HepG2 (cell line): ENCODE results near the gene TBX21. TPM values are rescaled to one million over a fixed set of nuclear protein-coding genes. Genes with fewer than 3 reads are reported as not detected.

ENCODE experiments used
- ARHGAP35 ChIP-seq: sonication (generic); formaldehyde crosslinking; IDR thresholded peaks from 2 replicates; pipeline ENCODE4 v1.9.0; 2022; ENCODE audit warnings: mild to moderate bottlenecking, inconsistent platforms, moderate library complexity, missing genetic modification reagents, borderline replicate concordance
- ATM ChIP-seq: fragments of 450-650 bp; IDR thresholded peaks from 2 replicates; pipeline ENCODE4 v1.7.1; 2017; ENCODE audit warnings: mild to moderate bottlenecking, borderline replicate concordance
- CHCHD3 ChIP-seq: sonication (generic); formaldehyde crosslinking; IDR thresholded peaks from 2 replicates; pipeline ENCODE4 v1.8.0; 2022; ENCODE audit warnings: mild to moderate bottlenecking, missing genetic modification reagents, moderate library complexity
- MAF1 ChIP-seq: sonication (generic); formaldehyde crosslinking; IDR thresholded peaks from 2 replicates; pipeline ENCODE4 v1.5.0; 2020; ENCODE audit warnings: missing genetic modification reagents, borderline replicate concordance
- PHB2 ChIP-seq: fragments of 450-650 bp; IDR thresholded peaks from 2 replicates; pipeline ENCODE4 v1.6.1; 2018; ENCODE audit not compliant: partially characterized antibody
- REXO4 ChIP-seq: sonication (generic); formaldehyde crosslinking; IDR thresholded peaks from 2 replicates; pipeline ENCODE4 v1.8.0; 2022; ENCODE audit warnings: missing genetic modification reagents, mild to moderate bottlenecking, borderline replicate concordance
- TOE1 ChIP-seq: sonication (generic); formaldehyde crosslinking; IDR thresholded peaks from 2 replicates; pipeline ENCODE4 v1.4.0; 2020; ENCODE audit warnings: mild to moderate bottlenecking, missing genetic modification reagents
- ZFP36 ChIP-seq: fragments of 150-350 bp; IDR thresholded peaks from 2 replicates; pipeline ENCODE4 v1.6.1; 2018; ENCODE audit warnings: borderline replicate concordance, low read length, low read depth; ENCODE audit not compliant: partially characterized antibody
- ZNF572 ChIP-seq: sonication (generic); formaldehyde crosslinking; IDR thresholded peaks from 2 replicates; pipeline ENCODE4 v1.5.1; 2020; ENCODE audit warnings: mild to moderate bottlenecking, missing genetic modification reagents
- ZNF644 ChIP-seq: IDR thresholded peaks from 2 replicates; pipeline ENCODE4 v1.6.1; 2016; ENCODE audit warnings: low read depth
- ZNF879 ChIP-seq: sonication (generic); formaldehyde crosslinking; IDR thresholded peaks from 2 replicates; pipeline ENCODE4 v1.8.1; 2023; ENCODE audit warnings: missing genetic modification reagents
- ZSCAN30 ChIP-seq: sonication (generic); formaldehyde crosslinking; IDR thresholded peaks from 2 replicates; pipeline ENCODE4 v1.5.0; 2020; ENCODE audit warnings: mild to moderate bottlenecking, missing genetic modification reagents
- ZSCAN31 ChIP-seq: sonication (generic); formaldehyde crosslinking; IDR thresholded peaks from 2 replicates; pipeline ENCODE4 v1.5.0; 2020; ENCODE audit warnings: low read depth, mild to moderate bottlenecking, missing genetic modification reagents
- polyA plus RNA-seq, 8 experiments: library from polyadenylated mRNA; depleted of rRNA in 3 of 8; stranded (reverse) in 7 of 8; unstranded in 1 of 8; fragments of >200 nt; fragmentation: Illumina TruSeq in 4 of 8; extraction: Trizol in 4 of 8; gene quantifications; 2 replicates each; pipeline versions ENCODE4 v1.2.1 to v1.2.3, GENCODE V29; 2011 to 2016; ENCODE audit warnings: low read depth in 4 of 8, missing spikeins in 1 of 8, mixed read lengths in 1 of 8; ENCODE audit not compliant: insufficient read depth in 1 of 8
- total RNA-seq, 5 experiments: library from RNA; depleted of rRNA; stranded (reverse); fragments of >200 nt; fragmentation: Illumina TruSeq; extraction: Trizol; gene quantifications; 2 replicates each; pipeline ENCODE4 v1.2.3, GENCODE V29; 2016; ENCODE audit warnings: low read depth in 1 of 5
- TF ChIP-seq, protein P1 (sequence below): sonication (generic); formaldehyde crosslinking; IDR thresholded peaks from 2 replicates; pipeline ENCODE4 v1.4.0; 2020; ENCODE audit warnings: missing genetic modification reagents, borderline replicate concordance
- TF ChIP-seq, protein P2 (sequence below), 2 experiments: sonication (generic) in 1 of 2; formaldehyde crosslinking in 1 of 2; IDR thresholded peaks; 2 replicates each; pipeline versions ENCODE4 v1.6.1 to v1.9.0; 2014 to 2022; ENCODE audit warnings: antibody characterized with exemption in 1 of 2, borderline replicate concordance in 1 of 2, inconsistent platforms in 1 of 2, low read depth in 1 of 2, missing genetic modification reagents in 1 of 2
- TF ChIP-seq, protein P3 (sequence below): IDR thresholded peaks from 2 replicates; pipeline ENCODE4 v1.6.1; 2016; ENCODE audit warnings: mild to moderate bottlenecking, missing biosample characterization, missing genetic modification reagents

Gene TBX21
- total and polyA plus RNA-seq, 2 of the 13 experiments (the other 11 are each of a cell fraction or from before 2014, with no cell fraction given), result not detected

DNA sequence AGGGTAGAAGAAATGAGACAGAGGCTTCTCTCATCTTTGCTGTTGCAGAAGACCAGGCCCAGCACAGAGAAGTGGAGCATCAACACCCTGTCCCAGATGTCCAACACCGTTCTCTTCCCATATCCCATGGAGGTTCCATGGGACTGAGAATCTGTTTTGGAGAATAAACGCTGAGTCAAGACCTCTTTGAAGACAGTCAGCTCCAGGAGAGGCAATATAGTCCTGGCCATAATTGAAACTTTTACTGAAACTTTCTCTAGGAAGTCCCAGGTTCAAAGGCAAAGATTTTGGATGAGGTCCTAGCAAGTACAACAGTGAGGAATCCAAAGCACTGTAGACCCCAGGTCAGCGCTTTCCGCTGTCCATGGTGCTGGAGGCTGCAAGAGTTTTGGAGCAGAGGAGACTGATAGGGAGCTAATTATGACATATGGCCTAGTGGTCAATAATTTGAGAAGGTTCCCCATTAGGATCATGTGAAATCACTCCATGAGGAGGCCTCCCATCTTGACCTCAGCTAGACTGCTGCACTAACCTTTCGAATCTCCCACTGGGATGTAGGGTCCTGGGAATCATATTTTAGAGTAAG, 52.6 kb downstream of the TBX21 start (continued):
- TF ChIP-seq, protein P1, sequence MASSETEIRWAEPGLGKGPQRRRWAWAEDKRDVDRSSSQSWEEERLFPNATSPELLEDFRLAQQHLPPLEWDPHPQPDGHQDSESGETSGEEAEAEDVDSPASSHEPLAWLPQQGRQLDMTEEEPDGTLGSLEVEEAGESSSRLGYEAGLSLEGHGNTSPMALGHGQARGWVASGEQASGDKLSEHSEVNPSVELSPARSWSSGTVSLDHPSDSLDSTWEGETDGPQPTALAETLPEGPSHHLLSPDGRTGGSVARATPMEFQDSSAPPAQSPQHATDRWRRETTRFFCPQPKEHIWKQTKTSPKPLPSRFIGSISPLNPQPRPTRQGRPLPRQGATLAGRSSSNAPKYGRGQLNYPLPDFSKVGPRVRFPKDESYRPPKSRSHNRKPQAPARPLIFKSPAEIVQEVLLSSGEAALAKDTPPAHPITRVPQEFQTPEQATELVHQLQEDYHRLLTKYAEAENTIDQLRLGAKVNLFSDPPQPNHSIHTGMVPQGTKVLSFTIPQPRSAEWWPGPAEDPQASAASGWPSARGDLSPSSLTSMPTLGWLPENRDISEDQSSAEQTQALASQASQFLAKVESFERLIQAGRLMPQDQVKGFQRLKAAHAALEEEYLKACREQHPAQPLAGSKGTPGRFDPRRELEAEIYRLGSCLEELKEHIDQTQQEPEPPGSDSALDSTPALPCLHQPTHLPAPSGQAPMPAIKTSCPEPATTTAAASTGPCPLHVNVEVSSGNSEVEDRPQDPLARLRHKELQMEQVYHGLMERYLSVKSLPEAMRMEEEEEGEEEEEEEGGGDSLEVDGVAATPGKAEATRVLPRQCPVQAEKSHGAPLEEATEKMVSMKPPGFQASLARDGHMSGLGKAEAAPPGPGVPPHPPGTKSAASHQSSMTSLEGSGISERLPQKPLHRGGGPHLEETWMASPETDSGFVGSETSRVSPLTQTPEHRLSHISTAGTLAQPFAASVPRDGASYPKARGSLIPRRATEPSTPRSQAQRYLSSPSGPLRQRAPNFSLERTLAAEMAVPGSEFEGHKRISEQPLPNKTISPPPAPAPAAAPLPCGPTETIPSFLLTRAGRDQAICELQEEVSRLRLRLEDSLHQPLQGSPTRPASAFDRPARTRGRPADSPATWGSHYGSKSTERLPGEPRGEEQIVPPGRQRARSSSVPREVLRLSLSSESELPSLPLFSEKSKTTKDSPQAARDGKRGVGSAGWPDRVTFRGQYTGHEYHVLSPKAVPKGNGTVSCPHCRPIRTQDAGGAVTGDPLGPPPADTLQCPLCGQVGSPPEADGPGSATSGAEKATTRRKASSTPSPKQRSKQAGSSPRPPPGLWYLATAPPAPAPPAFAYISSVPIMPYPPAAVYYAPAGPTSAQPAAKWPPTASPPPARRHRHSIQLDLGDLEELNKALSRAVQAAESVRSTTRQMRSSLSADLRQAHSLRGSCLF (CRISPR knock-in tag), result no peak
- peak; percentile 66; the same call in 1 of the 2 replicates for TF ChIP-seq ARHGAP35 (CRISPR knock-in tag)
- TF ChIP-seq, protein P2, sequence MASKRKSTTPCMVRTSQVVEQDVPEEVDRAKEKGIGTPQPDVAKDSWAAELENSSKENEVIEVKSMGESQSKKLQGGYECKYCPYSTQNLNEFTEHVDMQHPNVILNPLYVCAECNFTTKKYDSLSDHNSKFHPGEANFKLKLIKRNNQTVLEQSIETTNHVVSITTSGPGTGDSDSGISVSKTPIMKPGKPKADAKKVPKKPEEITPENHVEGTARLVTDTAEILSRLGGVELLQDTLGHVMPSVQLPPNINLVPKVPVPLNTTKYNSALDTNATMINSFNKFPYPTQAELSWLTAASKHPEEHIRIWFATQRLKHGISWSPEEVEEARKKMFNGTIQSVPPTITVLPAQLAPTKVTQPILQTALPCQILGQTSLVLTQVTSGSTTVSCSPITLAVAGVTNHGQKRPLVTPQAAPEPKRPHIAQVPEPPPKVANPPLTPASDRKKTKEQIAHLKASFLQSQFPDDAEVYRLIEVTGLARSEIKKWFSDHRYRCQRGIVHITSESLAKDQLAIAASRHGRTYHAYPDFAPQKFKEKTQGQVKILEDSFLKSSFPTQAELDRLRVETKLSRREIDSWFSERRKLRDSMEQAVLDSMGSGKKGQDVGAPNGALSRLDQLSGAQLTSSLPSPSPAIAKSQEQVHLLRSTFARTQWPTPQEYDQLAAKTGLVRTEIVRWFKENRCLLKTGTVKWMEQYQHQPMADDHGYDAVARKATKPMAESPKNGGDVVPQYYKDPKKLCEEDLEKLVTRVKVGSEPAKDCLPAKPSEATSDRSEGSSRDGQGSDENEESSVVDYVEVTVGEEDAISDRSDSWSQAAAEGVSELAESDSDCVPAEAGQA (IDR thresholded peaks at IDR 0.05; ENCODE audit: low read depth), result no peak
- TF ChIP-seq, protein P2 (CRISPR knock-in tag; IDR thresholded peaks at IDR 0.05; ENCODE audit: borderline replicate concordance), result no peak
- no peak for TF ChIP-seq ZNF879 (CRISPR knock-in tag)
- TF ChIP-seq PHB2, result no peak
- TF ChIP-seq, protein P3, sequence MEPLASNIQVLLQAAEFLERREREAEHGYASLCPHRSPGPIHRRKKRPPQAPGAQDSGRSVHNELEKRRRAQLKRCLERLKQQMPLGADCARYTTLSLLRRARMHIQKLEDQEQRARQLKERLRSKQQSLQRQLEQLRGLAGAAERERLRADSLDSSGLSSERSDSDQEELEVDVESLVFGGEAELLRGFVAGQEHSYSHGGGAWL, result peak; percentile 68; the same call in 1 of the 2 replicates
- no peak for TF ChIP-seq ZFP36
- no peak for TF ChIP-seq ZSCAN30 (CRISPR knock-in tag)
- no peak for TF ChIP-seq TOE1 (CRISPR knock-in tag)
- no peak for TF ChIP-seq ATM
- TF ChIP-seq REXO4 (CRISPR knock-in tag), result no peak
- TF ChIP-seq ZNF644 (CRISPR knock-in tag), result 0 out of 2 replicates have a peak, but pooled peaks have one; percentile 72
- TF ChIP-seq ZSCAN31 (CRISPR knock-in tag), result no peak
- no peak for TF ChIP-seq CHCHD3 (CRISPR knock-in tag)
- no peak for TF ChIP-seq ZNF572 (CRISPR knock-in tag)
- TF ChIP-seq MAF1, result no peak
